HG03280 (cell line): Measurements from ENCODE around the gene ECE2.
"Not testable (repeated sequence)": the region's sequence is repeated elsewhere in the genome, so short reads cannot be mapped to it uniquely, and the experiment has no call there.

Source experiments
- ATAC-seq: cut with Tn5 transposase; IDR thresholded peaks from one replicate; pipeline ENCODE4 v1.9.1; 2021; ENCODE audit warnings: mild to moderate bottlenecking, moderate library complexity; ENCODE audit not compliant: unreplicated experiment

ECE2 gene

DNA sequence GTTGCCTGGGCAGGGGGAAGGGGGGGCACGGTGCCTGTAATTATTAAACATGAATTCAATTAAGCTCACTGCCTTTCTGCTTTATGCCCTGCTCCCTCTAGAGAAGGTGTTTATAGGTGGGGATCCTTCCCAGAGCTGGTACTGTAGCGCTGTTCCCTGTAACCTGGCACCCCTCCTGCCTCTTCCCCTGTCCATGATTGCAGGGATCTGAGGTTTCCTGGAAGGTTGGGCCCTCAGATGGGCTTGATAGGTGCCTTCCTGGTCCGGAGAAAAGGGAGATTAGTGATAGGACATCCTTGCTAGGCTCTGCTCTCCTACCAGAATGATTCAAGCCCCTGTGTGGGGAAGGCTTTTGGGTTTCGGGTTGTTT, 59.5 kb downstream of the ECE2 start:
- no peak for ATAC-seq

DNA sequence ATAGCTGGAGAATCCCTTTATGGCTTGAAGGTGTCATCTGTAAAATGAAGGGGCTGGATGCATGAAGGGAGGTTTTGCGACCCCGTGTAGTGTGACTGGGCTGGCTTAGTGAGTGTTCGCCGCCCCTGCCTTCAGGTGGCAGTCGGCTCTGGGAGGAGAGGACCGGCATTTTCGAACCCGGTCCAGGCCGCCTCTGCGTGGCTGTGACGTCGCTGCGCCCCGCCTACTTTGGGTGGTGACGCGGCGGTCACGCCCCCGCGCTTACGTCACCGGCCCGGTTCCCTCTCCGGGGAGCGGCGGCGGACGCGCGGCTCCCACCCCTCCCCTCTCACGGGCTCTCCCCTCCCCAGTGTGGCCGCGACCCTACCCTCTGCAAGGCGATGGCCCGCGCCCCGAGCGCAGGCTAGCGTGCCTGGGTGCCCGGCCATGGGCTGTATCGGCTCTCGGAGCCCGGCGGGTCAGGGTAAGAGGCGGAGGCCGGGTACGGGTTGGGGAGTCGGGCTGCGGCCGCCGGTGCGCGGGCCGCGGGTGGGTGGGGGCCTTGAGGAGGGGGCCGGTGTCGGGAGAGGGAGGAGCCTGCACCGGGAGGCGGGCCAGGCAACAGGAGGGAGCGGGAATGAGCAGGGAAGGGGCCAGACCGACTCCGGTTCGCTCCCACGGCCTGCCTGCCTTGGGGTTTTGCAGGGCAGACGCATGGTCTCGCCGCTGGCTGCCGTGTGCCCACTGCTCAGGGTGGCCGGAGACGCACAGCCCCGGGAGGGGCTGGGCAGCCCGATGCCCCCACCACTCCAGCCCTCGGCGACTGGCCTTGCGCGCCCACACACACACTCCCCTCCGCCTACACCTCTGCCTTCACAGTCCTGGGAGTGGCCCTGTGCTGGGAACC, 60.1 kb downstream of the ECE2 start:
- peak; percentile 84 for ATAC-seq

DNA sequence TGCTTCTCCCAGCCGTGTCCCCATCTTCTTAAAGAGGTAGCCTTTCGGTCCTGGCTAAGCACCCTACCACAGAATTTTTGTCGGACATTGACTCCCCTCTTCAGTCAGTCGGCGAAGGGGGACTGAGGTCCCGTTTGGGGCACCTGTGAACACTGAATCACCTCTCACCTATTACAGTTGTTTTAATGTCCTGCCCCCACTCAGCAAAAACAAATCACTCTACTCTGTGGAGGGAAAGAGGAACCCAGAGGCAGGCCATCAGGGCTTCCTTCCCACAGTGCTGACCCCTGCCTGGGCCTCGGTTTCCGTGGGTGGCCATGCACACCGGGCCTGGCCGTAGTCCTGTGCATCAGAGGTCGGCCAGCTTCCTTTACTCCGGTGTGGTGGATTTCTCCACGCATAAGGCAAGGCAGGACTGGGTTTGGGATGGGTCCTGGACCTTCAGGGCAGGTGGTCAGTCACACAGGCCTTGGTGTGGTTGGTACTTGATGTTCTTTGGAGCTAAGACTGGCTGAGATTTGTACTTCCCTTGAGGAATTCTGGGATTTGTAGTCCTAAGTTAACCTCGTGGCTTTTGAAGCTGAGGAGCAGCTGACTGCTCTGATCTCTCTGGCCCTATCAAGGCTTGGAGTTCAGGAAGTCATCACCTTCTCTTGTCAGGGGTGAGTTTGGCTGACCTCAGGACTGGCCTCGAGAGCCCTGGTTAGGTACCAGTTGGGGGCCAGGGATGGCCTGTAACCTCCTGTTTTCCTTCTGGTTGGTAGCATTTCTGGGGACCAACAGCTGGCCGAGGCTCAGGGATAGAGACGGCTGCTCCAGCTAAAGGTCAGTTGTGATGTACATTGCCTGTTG, 61.0 kb downstream of the ECE2 start:
- no peak for ATAC-seq

DNA sequence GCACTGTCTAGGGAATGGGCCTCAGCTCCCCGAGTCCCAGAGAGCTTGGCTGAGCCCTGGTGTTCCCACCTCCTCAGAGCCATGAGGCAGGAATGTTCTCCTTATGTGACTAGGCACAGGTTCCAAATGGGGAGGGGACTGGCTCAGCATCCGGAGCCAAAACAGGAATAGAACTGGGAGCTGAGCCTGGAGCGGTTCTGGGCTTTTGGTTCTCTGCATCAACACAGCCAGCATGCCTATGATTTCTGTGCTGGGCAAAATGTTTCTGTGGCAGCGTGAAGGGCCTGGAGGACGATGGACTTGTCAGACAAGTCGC, 61.5 kb downstream of the ECE2 start, which contains the start of gene FAM131A:
Gene FAM131A, plus strand, starts transcription at position 202 of the 316 bp plus-strand sequence. Its CDS starts 31 bp downstream, at position 233.
- ATAC-seq: no peak

DNA sequence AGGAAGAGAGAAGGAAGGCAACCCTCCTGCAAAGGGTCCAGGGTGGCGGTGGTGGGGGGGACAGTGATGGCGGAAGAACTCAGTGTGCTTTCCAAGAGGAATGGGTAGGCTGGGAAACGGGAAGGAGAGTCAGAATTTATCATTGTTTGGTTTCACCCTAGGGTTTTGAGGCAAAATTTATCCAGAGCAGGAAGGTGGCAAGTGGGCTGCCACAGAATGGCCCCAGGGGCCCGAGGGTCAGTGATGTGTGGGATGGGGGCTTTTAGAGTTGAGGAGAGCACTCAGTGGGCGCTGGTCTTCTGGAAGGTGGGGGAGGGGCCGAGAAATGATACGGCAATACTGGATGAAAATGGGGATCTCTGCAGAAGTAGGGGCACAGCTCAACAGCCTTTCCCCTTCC, 62.2 kb downstream of the ECE2 start:
- ATAC-seq: no peak

DNA sequence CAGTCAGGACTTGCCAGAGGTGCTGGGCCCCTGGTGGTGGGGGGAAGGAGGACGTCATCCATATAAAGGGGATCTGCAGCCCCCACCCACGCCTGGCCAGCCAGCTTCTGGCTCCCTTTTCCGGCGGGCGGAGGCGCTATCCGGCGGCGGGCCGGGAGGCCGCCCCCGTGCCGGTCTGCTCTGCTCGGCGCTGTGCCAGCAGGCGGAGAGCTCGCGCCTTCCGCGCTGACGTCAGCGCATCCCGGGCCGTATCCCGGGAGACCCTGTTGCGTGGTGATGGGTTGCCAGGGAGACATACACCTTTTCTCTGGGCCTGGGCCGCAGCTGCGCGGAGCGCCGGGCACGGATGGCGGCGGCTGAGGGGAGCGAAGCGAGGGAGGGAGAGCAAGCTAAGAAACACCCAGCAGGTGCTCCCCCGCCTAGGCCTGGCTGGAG, 62.7 kb downstream of the ECE2 start:
- ATAC-seq: no peak

DNA sequence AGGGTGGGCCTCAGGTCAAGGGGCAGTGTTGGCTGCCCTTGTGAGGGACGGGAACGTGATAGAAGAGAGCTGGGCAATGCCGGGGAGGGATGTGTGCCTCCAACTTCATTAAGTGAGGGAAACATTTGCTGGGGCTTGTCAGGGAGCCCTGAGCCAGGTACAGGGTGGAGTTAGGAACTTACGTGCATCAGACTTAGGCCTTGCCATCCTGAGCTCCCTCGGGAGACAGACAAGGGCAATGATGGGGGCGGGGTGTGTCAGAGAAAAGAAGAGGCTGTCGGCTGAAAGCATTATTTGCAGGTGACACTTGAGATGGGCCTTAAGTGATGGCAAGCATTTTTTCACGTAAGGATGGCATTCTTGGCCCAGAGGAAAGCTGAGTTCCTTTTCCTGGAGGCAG, 63.2 kb downstream of the ECE2 start:
- no peak for ATAC-seq

DNA sequence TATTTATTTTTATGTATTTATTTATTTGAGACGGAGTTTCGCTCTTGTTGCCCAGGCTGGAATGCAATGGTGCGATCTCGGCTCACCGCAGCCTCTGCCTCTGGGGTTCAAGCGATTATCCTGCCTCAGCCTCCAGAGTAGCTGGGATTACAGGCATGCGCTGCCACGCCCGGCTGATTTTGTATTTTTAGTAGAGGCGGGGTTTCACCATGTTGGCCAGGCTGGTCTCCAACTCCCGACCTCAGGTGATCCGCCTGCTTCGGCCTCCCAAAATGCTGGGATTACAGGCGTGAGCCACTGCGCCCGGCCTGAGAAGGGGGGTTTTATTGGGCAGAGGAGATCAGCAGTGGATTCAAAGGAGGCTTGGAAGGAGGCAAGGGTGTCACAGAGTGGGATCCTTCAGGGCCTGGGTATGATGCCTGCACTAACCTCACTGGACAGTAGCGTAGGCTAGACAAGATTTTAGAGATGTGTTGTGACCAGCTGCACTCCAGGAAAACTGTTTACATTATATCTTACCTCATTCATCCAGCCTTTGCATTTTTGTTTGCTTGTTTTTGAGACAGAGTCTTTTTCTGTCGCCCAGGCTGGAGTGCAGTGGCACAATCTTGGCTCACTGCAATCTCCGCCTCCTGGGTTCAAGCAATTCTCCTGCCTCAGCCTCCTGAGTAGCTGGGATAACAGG, 63.8 kb downstream of the ECE2 start:
- ATAC-seq: not testable (repeated sequence)

DNA sequence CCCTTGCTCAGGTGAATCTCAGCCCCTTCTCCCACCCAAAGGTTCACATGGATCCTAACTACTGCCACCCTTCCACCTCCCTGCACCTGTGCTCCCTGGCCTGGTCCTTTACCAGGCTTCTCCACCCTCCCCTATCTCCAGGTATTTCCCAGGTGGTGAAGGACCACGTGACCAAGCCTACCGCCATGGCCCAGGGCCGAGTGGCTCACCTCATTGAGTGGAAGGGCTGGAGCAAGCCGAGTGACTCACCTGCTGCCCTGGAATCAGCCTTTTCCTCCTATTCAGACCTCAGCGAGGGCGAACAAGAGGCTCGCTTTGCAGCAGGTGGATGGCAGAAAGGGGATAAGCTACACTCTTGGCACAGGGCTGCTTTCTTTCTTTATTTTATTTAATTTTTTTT, 66.1 kb downstream of the ECE2 start:
- no peak for ATAC-seq
